ENCODE measurements around the gene STYX. TPM values are rescaled to one million over a fixed set of nuclear protein-coding genes. Genes with fewer than 3 reads are reported as not detected.
A peak's percentile ranks its signal among the peaks of the same experiment; 100 is the strongest.

STYX gene
- total and polyA plus RNA-seq, 4 donors, result 3.9 to 21.6 (median 7.2) TPM

DNA sequence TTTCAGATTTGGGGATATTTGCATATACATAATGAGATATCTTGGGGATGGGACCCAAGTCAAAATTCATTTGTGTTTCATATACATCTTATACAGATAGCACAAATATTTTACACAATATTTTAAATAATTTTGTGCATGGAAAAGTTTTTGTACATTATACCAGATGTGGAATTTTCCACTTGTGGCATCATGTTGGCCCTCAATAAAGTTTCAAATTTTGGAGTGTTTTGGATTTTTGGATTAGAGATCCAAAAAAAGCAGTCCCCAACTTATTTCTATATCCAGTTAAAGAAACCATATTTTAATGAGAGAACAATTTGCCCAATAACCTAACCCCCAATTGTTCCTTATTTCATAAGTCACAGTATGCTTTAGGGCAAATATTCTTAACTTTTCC, 56.9 kb downstream of the STYX start:
- TF ChIP-seq, protein P1, sequence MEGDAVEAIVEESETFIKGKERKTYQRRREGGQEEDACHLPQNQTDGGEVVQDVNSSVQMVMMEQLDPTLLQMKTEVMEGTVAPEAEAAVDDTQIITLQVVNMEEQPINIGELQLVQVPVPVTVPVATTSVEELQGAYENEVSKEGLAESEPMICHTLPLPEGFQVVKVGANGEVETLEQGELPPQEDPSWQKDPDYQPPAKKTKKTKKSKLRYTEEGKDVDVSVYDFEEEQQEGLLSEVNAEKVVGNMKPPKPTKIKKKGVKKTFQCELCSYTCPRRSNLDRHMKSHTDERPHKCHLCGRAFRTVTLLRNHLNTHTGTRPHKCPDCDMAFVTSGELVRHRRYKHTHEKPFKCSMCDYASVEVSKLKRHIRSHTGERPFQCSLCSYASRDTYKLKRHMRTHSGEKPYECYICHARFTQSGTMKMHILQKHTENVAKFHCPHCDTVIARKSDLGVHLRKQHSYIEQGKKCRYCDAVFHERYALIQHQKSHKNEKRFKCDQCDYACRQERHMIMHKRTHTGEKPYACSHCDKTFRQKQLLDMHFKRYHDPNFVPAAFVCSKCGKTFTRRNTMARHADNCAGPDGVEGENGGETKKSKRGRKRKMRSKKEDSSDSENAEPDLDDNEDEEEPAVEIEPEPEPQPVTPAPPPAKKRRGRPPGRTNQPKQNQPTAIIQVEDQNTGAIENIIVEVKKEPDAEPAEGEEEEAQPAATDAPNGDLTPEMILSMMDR (IDR thresholded peaks at IDR 0.05; ENCODE audit: control extremely low read depth, extremely low read depth), result no peak
- Histone ChIP-seq H3K27me3 (ENCODE audit: control insufficient read depth in 3 of 3, insufficient read depth in 3 of 3, low read length in 2 of 3) (no peaks in the 10 kb centered on the region), H3K9me3 (ENCODE audit: control insufficient read depth in 4 of 4, insufficient read depth in 3 of 4, low read length in 3 of 4) (no peaks in the 10 kb centered on the region), H3K36me3 (ENCODE audit: control insufficient read depth in 4 of 4, insufficient read depth in 4 of 4, low read length in 4 of 4) (no peaks in the 10 kb centered on the region), H3K4me1 (ENCODE audit: control insufficient read depth in 5 of 5, insufficient read depth in 5 of 5, low read length in 5 of 5) (peaks cover 0 to 20% (median 6%) of the 10 kb centered on the region in 5 donors), H3K27ac (ENCODE audit: low read depth in 1 of 2, low read length in 1 of 2) (no peak overlapping the region), H3K9ac (ENCODE audit: insufficient read depth in 1 of 2, low read length in 2 of 2) (no peak overlapping the region), H3K4me3 (no peak overlapping the region)
- DNase-seq (no peak), ATAC-seq (ENCODE audit: insufficient read depth, low FRiP score) (no peak)

DNA sequence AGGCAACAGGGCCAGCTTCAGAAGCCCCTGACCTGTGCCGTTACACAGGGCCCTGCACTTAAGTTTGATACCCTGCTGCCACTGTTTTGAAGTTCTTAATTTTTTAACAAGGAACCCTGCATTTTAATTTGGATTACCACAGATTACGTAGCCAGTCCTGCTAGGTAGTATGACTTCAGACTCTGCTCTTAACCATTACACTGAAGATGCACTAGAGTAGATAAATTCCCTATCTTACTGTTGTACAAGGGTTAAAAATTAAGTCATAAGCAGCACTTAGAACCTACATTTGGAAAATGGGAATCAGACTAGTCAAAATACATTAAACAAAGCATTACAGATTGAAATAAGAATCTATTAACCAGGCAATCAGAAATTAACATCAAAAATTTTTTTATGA, 59.2 kb downstream of the STYX start:
- Histone ChIP-seq H3K4me3 (no peak overlapping the region), H3K27ac (ENCODE audit: low read depth in 1 of 2, low read length in 1 of 2) (no peak overlapping the region), H3K27me3 (ENCODE audit: control insufficient read depth in 3 of 3, insufficient read depth in 3 of 3, low read length in 2 of 3) (no peaks in the 10 kb centered on the region), H3K4me1 (ENCODE audit: control insufficient read depth in 5 of 5, insufficient read depth in 5 of 5, low read length in 5 of 5) (peaks cover 0 to 20% (median 6%) of the 10 kb centered on the region in 5 donors), H3K9ac (ENCODE audit: insufficient read depth in 1 of 2, low read length in 2 of 2) (no peak overlapping the region), H3K36me3 (ENCODE audit: control insufficient read depth in 4 of 4, insufficient read depth in 4 of 4, low read length in 4 of 4) (no peaks in the 10 kb centered on the region), H3K9me3 (ENCODE audit: control insufficient read depth in 4 of 4, insufficient read depth in 3 of 4, low read length in 3 of 4) (no peaks in the 10 kb centered on the region)
- DNase-seq (no peak), ATAC-seq (ENCODE audit: insufficient read depth, low FRiP score) (no peak)
- WGBS, 2 donors, result 93 to 94% methylated on average over 2 of the region's 2 CpGs
- TF ChIP-seq, protein P1 (IDR thresholded peaks at IDR 0.05; ENCODE audit: control extremely low read depth, extremely low read depth), result no peak

DNA sequence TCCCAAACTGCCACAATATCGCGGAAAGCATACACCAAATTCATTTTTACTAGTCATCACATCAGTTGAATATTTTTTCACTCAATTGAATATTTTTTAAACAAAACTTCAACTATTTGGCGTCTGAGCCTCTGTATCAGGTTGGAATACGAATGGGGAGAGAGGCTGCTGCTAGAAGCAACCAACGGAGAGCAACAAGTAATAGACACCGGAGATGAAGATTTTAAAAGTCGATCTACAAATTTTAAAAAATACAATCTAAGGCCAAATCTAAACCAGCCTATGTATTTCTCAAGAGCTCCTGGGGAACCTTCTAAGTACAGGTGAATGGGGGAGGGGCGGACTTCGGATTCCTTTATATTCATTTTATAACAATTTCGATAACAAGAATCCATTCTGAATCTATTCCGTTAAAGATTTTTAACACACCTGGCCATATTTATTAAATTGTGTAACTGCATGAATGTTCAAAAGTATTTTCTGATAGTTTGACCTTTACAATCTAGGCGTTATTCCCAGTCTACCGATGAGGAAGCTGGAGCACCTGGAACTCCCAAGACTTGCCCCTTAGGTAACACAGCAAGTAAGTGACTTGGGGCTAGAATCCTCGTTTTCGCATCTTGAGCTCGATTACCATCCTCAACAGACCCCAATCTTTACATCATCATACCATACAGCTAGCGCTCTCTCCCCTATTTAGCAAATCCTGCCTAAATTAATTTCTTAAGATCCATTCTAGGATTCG, 60.2 kb downstream of the STYX start:
- Histone ChIP-seq H3K9me3 (ENCODE audit: control insufficient read depth in 4 of 4, insufficient read depth in 3 of 4, low read length in 3 of 4) (no peaks in the 10 kb centered on the region), H3K27me3 (ENCODE audit: control insufficient read depth in 3 of 3, insufficient read depth in 3 of 3, low read length in 2 of 3) (no peaks in the 10 kb centered on the region), H3K9ac (ENCODE audit: insufficient read depth in 1 of 2, low read length in 2 of 2) (peak overlapping the region; percentile 57 to 59), H3K36me3 (ENCODE audit: control insufficient read depth in 4 of 4, insufficient read depth in 4 of 4, low read length in 4 of 4) (no peaks in the 10 kb centered on the region), H3K4me3 (no peak overlapping the region), H3K4me1 (ENCODE audit: control insufficient read depth in 5 of 5, insufficient read depth in 5 of 5, low read length in 5 of 5) (peaks cover 0 to 20% (median 6%) of the 10 kb centered on the region in 5 donors), H3K27ac (ENCODE audit: low read depth in 1 of 2, low read length in 1 of 2) (no peak overlapping the region)
- TF ChIP-seq, protein P1 (IDR thresholded peaks at IDR 0.05; ENCODE audit: control extremely low read depth, extremely low read depth), result no peak
- ATAC-seq (ENCODE audit: insufficient read depth, low FRiP score), result no peak
- DNase-seq, result peak in 2 of 3 donors; percentile 14 to 32
- 57 to 61% methylated on average over 18 of the region's 18 CpGs for WGBS, 2 donors

Data from lung (tissue), 12 donors.